Prostate gland (tissue), 2 donors: ENCODE measurements around the gene SPTBN1.

ENCODE experiments used
- POLR2AphosphoS5 ChIP-seq: sonication (generic); formaldehyde crosslinking; IDR thresholded peaks from one replicate; pipeline ENCODE4 v1.6.1; 2017; ENCODE audit warnings: antibody characterized with exemption
- TF ChIP-seq, protein P1 (sequence below), 4 experiments: fragments of 200-600 bp in 2 of 4; fragments of 450-650 bp in 2 of 4; sonication (generic) in 2 of 4; IDR thresholded peaks; 1 replicate in 3 of 4; 2 replicates in 1 of 4; pipeline ENCODE4 v1.5.1; 2016 to 2019; ENCODE audit warnings: antibody characterized with exemption in 4 of 4, mild to moderate bottlenecking in 2 of 4, moderate library complexity in 2 of 4

DNA sequence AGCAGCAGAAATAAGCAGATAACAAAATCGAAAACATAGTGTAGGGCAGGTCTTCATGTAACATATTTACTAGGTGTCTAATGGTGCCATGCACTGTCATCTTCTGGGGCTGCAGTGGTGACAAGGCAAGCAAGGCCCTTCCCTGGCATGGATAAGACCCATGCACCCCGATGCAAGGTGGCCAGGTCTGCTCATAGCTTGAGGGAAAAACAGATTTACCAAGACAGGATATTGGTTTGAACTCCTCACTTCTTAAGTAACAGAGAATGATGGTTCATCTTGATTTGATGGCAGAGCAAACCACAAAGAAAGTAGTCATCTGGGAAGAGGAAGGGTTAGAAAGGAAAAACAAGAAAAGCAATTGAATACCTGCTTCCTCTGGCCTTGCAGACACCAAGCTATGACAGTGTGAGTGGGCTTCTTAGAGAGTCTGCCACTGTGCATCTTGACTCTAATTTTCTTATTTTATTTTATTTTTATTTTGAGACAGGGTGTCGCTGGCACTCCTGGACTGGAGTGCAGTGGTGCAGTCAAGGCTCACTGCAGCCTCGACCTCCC lies 231.5 kb downstream of the SPTBN1 start:
- TF ChIP-seq, protein P1, sequence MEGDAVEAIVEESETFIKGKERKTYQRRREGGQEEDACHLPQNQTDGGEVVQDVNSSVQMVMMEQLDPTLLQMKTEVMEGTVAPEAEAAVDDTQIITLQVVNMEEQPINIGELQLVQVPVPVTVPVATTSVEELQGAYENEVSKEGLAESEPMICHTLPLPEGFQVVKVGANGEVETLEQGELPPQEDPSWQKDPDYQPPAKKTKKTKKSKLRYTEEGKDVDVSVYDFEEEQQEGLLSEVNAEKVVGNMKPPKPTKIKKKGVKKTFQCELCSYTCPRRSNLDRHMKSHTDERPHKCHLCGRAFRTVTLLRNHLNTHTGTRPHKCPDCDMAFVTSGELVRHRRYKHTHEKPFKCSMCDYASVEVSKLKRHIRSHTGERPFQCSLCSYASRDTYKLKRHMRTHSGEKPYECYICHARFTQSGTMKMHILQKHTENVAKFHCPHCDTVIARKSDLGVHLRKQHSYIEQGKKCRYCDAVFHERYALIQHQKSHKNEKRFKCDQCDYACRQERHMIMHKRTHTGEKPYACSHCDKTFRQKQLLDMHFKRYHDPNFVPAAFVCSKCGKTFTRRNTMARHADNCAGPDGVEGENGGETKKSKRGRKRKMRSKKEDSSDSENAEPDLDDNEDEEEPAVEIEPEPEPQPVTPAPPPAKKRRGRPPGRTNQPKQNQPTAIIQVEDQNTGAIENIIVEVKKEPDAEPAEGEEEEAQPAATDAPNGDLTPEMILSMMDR (IDR thresholded peaks at IDR 0.05) = no peak
- no peak for TF ChIP-seq POLR2AphosphoS5
